Karpas-422 (cell line): ENCODE measurements around the gene TMED6. TPM values are rescaled to one million over a fixed set of nuclear protein-coding genes. Genes with fewer than 3 reads are reported as not detected.

Experiments used
- DNase-seq: peaks from one replicate; pipeline ENCODE4 v3.0.0-alpha.2; 2015
- H2AFZ ChIP-seq: fragments of 200-600 bp; sonication (generic); 2 replicates; pipeline ENCODE4 v1.6.1; 2014; ENCODE audit warnings: antibody characterized with exemption, low read length, mixed read lengths
- H3K27ac ChIP-seq: fragments of 200-600 bp; sonication (generic); 2 replicates; pipeline ENCODE4 v1.5.1; 2014; ENCODE audit warnings: mild to moderate bottlenecking, low read length, moderate library complexity
- H3K27me3 ChIP-seq: fragments of 200-600 bp; sonication (generic); 2 replicates; pipeline ENCODE4 v1.6.1; 2014; ENCODE audit warnings: low read length, mixed read lengths
- H3K36me3 ChIP-seq: fragments of 200-600 bp; sonication (generic); 2 replicates; pipeline ENCODE4 v1.6.1; 2014; ENCODE audit warnings: low read length, mixed read lengths; ENCODE audit not compliant: insufficient read depth
- H3K4me1 ChIP-seq: fragments of 200-600 bp; sonication (generic); 2 replicates; pipeline ENCODE4 v1.6.1; 2014; ENCODE audit warnings: mild to moderate bottlenecking, low read length, mixed read lengths
- H3K4me2 ChIP-seq: fragments of 200-600 bp; sonication (generic); 2 replicates; pipeline ENCODE4 v1.6.1; 2014; ENCODE audit warnings: low read length, low read depth, mild to moderate bottlenecking; ENCODE audit not compliant: poor library complexity, severe bottlenecking
- H3K4me3 ChIP-seq: fragments of 200-600 bp; sonication (generic); 2 replicates; pipeline ENCODE4 v1.5.1; 2014; ENCODE audit warnings: mild to moderate bottlenecking, antibody characterized with exemption, low read length, mixed read lengths
- H3K79me2 ChIP-seq: fragments of 200-600 bp; sonication (generic); 2 replicates; pipeline ENCODE4 v1.6.1; 2014; ENCODE audit warnings: mild to moderate bottlenecking, low read length, mixed read lengths
- H3K9ac ChIP-seq: fragments of 200-600 bp; sonication (generic); 2 replicates; pipeline ENCODE4 v1.6.0; 2014; ENCODE audit warnings: low read length
- H3K9me2 ChIP-seq: fragments of 200-600 bp; sonication (generic), shearing (Covaris generic); replicated peaks from 2 replicates; pipeline ENCODE4 v1.6.0; 2014; ENCODE audit warnings: mild to moderate bottlenecking, low read length, moderate library complexity; ENCODE audit not compliant: insufficient read depth
- H3K9me3 ChIP-seq: fragments of 300-700, 200-600 bp; sonication (generic); 2 replicates; pipeline ENCODE4 v1.6.1; 2014; ENCODE audit warnings: low read length, mixed read lengths
- H4K20me1 ChIP-seq: fragments of 200-600 bp; sonication (generic); 2 replicates; pipeline ENCODE4 v1.6.1; 2014; ENCODE audit warnings: mild to moderate bottlenecking, antibody characterized with exemption, low read length, low read depth; ENCODE audit not compliant: insufficient read depth
- total RNA-seq: library from RNA; depleted of rRNA; stranded (reverse); fragments of >200 nt; shearing (Covaris generic); gene quantifications from 2 replicates; pipeline ENCODE4 v1.2.3, GENCODE V29; 2014; ENCODE audit warnings: low replicate concordance

The TMED6 gene
- total RNA-seq, 1 experiment from 2014 or later: 1.8 TPM

GRCh38 chr16:69318911-69319289, 32.7 kb downstream of the TMED6 start:
- Histone ChIP-seq H3K27me3 (no peaks in the 10 kb centered on the region), H3K79me2 (peaks cover 24% of the 10 kb centered on the region), H3K9me2 (no peaks in the 10 kb centered on the region), H3K4me3 (no peak overlapping the region), H3K27ac (no peak overlapping the region), H3K36me3 (peaks cover 21% of the 10 kb centered on the region), H2AFZ (no peak overlapping the region), H3K4me2 (no peak overlapping the region), H3K9me3 (no peaks in the 10 kb centered on the region), H4K20me1 (peaks cover 10% of the 10 kb centered on the region), H3K4me1 (no peaks in the 10 kb centered on the region), H3K9ac (no peak overlapping the region)
- no peak for DNase-seq

DNA sequence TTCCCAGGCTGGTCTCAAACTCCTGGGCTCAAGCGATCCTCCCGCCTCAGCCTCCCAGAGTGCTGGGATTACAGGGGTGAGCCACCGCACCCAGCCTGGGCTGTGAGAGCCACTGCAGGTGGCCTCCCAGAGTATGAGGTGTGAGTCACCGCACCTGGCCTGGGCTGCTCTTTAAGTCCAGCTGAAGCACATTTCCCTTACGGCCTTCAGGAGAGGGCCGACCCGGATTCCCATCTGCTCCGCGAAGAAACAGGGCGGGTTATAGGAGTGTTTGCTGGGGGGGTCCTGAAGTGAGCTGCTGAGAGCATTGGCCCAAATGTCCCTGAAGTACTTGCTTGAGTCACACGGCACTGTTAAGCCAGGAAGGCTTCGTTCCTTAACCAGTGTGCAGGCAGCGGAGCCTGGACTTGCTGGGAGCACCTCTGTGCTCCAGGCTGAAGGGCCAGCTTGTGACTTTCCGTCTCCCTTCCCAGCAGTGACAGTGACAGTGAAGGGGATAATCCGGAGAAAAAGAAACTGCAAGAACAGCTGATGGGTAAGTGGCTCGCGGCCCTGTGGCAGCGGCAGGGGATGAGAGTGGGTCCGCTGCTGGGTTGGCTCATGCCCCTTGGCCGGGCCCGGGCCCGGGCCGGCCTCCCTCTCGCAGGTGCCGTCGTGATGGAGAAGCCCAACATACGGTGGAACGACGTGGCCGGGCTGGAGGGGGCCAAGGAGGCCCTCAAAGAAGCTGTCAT, 33.2 kb downstream of the TMED6 start:
- Histone ChIP-seq H3K4me1 (no peaks in the 10 kb centered on the region), H2AFZ (no peak overlapping the region), H3K9ac (no peak overlapping the region), H4K20me1 (peaks cover 13% of the 10 kb centered on the region), H3K9me3 (no peaks in the 10 kb centered on the region), H3K4me2 (no peak overlapping the region), H3K79me2 (peaks cover 27% of the 10 kb centered on the region), H3K36me3 (peaks cover 25% of the 10 kb centered on the region), H3K27ac (no peak overlapping the region), H3K27me3 (no peaks in the 10 kb centered on the region), H3K9me2 (no peaks in the 10 kb centered on the region), H3K4me3 (no peak overlapping the region)
- no peak for DNase-seq

DNA sequence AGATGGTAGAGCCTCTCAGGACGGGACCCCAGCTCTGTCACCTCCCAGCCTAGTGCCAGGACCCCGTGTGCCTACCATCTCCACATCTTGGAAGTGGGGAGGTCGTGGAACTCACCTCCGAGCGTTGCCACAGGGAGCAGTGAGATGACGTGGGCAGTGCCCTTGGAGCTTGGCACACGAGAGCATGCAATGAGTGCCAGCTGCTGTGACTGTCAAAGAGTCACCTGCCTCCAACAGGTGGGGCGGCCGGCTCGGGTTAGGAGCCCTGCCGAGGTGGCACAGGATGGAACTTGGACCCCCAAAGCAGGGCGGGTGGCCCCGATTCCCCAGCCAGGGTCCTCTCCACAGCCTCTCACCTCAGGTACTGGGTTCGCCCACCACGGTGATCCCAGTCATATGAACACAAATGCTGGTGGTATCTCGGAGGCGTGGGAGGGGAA, 35.0 kb downstream of the TMED6 start:
- Histone ChIP-seq H3K27me3 (no peaks in the 10 kb centered on the region), H3K36me3 (peaks cover 23% of the 10 kb centered on the region)

DNA sequence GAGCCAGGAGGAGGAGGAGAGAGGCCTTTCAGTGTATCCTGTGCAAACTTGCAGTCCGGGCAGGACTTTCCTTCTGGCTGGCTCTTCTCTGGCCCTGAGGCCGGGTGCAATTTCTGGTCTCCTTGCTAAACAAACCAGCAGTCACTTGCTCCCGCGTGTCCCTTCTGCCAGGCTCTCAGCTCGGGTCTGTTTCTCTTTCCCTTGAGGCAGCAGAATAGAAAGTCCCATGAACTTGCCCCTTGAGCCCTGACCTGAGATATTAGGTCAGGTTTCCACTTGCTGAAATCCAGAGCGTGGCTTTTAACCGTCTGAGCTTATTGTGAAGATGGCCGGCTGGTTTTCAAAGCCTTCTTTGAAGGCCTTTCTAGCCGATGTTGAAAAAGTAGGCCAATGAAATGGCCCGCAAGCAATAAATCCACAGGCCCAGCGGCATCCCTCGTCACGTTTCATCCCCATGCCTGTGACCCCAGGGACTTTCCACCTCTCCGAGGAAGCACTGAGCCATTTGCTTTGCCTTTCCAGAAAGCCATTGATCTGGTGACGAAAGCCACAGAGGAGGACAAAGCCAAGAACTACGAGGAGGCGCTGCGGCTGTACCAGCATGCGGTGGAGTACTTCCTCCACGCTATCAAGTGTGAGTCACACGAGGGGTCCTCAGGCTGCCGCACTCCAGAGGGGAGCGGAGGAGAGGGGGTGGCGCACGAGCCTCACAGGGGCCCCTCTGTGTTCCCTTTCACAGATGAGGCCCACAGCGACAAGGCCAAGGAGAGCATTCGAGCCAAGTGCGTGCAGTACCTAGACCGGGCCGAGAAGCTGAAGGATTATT, 35.9 kb downstream of the TMED6 start:
- H3K4me1 ChIP-seq: peaks cover 5% of the 10 kb centered on the region
- H2AFZ ChIP-seq: no peak overlapping the region
- no peaks in the 10 kb centered on the region for H3K27me3 ChIP-seq
- peaks cover 35% of the 10 kb centered on the region for H3K79me2 ChIP-seq
- H3K36me3 ChIP-seq: peaks cover 19% of the 10 kb centered on the region
- no peaks in the 10 kb centered on the region for H3K9me2 ChIP-seq
- H3K4me3 ChIP-seq: no peak overlapping the region
- H3K9ac ChIP-seq: no peak overlapping the region
- no peaks in the 10 kb centered on the region for H3K9me3 ChIP-seq
- no peak for DNase-seq
- no peak overlapping the region for H3K27ac ChIP-seq
- H3K4me2 ChIP-seq: no peak overlapping the region
- H4K20me1 ChIP-seq: peaks cover 17% of the 10 kb centered on the region

More for the DNA sequence above, 35.0 kb downstream of the TMED6 start:
- Histone ChIP-seq H4K20me1 (peaks cover 17% of the 10 kb centered on the region), H3K27ac (no peak overlapping the region), H3K4me1 (peaks cover 4% of the 10 kb centered on the region), H3K4me3 (no peak overlapping the region), H3K9ac (no peak overlapping the region), H3K4me2 (no peak overlapping the region), H2AFZ (no peak overlapping the region), H3K9me3 (no peaks in the 10 kb centered on the region), H3K9me2 (no peaks in the 10 kb centered on the region), H3K79me2 (peaks cover 32% of the 10 kb centered on the region)
- DNase-seq: no peak

GRCh38 chr16:69314534-69314933, 37.1 kb downstream of the TMED6 start:
- Histone ChIP-seq H3K36me3 (peaks cover 14% of the 10 kb centered on the region), H3K27ac (no peak overlapping the region), H2AFZ (no peak overlapping the region), H3K4me1 (peaks cover 7% of the 10 kb centered on the region), H3K4me3 (no peak overlapping the region), H3K79me2 (peaks cover 38% of the 10 kb centered on the region), H3K4me2 (no peak overlapping the region), H3K27me3 (no peaks in the 10 kb centered on the region), H3K9me2 (no peaks in the 10 kb centered on the region), H3K9ac (no peak overlapping the region), H4K20me1 (peaks cover 17% of the 10 kb centered on the region), H3K9me3 (no peaks in the 10 kb centered on the region)
- DNase-seq: no peak

DNA sequence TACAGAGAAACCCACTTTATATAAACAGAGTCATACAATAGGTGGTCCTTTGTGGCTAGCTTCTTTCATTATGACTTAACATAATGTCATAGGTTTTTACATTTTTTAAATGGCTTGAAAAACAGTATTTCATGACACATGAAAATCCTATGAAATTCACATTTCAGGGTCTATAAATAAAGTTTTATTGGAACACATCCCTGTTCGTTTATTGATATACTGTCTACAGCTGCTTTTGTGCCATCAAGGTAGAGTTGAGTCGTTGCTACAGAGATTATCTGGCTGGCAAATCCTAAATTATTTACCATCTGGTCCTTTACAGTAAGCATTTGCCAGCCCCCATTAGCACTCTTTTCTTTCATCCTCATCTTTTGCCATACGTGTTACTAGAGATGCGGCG, 38.1 kb downstream of the TMED6 start:
- H3K4me2 ChIP-seq: no peak overlapping the region
- no peak overlapping the region for H3K9ac ChIP-seq
- no peak overlapping the region for H2AFZ ChIP-seq
- no peaks in the 10 kb centered on the region for H3K27me3 ChIP-seq
- DNase-seq: no peak
- peaks cover 14% of the 10 kb centered on the region for H3K36me3 ChIP-seq
- H3K9me2 ChIP-seq: no peaks in the 10 kb centered on the region
- H3K27ac ChIP-seq: no peak overlapping the region
- H3K9me3 ChIP-seq: no peaks in the 10 kb centered on the region
- peaks cover 17% of the 10 kb centered on the region for H4K20me1 ChIP-seq
- peaks cover 7% of the 10 kb centered on the region for H3K4me1 ChIP-seq
- no peak overlapping the region for H3K4me3 ChIP-seq
- H3K79me2 ChIP-seq: peaks cover 38% of the 10 kb centered on the region

DNA sequence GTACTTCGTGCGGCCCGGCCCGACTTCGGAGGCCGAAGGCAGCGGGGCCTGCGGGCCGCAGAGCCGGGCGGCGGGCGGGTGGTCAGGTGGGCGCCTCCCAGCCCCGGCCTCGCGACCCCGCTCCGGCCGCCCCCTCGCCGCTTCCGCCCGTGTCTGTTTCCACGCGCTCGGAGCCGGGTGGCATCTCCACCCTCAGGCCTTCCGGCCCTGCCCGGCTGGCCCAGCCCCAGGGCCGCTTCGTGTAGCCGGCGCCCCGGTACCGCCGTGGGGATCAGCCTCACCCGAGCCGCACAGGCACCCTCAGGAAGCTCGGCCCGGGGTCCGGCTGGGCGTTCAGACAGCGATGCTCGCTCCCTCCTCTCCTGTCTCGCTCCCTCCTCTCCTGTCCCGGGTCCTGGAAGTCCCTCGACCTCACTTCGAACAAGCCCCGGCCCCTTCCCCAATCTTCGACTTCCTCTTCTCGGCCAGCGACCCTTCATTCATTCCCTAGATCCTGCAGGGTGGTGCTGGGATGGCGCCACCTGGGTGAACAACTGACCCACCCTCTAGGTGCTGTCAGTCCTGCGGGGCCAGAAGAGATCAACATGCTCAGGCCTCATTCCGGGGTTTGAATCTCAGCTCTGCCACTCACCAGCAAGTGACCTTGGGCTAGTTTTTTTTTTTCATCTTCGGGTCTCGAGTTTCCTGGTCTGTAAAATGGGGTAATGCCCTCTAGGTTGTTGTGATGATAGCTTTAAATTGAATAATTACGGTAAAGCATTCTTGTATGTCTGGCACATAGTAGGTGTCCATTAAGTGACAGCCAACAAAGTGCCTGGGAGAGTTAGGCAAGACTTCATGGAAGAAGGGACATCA, 39.8 kb downstream of the TMED6 start:
- Histone ChIP-seq H3K9me3 (no peaks in the 10 kb centered on the region), H3K4me2 (peak overlapping the region; percentile 87), H3K27me3 (no peaks in the 10 kb centered on the region), H3K4me1 (peaks cover 7% of the 10 kb centered on the region), H3K4me3 (peak overlapping the region; percentile 84), H3K9ac (peak overlapping the region; percentile 98), H4K20me1 (peaks cover 17% of the 10 kb centered on the region), H3K79me2 (peaks cover 38% of the 10 kb centered on the region), H3K36me3 (peaks cover 14% of the 10 kb centered on the region), H2AFZ (no peak overlapping the region; the same call in 1 of the 2 replicates), H3K27ac (peak overlapping the region; percentile 60; the same call in 1 of the 2 replicates), H3K9me2 (no peaks in the 10 kb centered on the region)
- DNase-seq: peak; percentile 80
